HUDEP-2 (cell line): ENCODE measurements around the gene DCP1A.
A peak's percentile ranks its signal among the peaks of the same experiment; 100 is the strongest.
"Not testable (repeated sequence)": the region's sequence is repeated elsewhere in the genome, so short reads cannot be mapped to it uniquely, and the experiment has no call there.

Experiments
- DNase-seq, 76 experiments: peaks; one replicate each; lab custom pipeline; 2025; ENCODE audit not compliant: unreplicated experiment in 76 of 76; lab: John Stamatoyannopoulos, UW

DCP1A gene

DNA sequence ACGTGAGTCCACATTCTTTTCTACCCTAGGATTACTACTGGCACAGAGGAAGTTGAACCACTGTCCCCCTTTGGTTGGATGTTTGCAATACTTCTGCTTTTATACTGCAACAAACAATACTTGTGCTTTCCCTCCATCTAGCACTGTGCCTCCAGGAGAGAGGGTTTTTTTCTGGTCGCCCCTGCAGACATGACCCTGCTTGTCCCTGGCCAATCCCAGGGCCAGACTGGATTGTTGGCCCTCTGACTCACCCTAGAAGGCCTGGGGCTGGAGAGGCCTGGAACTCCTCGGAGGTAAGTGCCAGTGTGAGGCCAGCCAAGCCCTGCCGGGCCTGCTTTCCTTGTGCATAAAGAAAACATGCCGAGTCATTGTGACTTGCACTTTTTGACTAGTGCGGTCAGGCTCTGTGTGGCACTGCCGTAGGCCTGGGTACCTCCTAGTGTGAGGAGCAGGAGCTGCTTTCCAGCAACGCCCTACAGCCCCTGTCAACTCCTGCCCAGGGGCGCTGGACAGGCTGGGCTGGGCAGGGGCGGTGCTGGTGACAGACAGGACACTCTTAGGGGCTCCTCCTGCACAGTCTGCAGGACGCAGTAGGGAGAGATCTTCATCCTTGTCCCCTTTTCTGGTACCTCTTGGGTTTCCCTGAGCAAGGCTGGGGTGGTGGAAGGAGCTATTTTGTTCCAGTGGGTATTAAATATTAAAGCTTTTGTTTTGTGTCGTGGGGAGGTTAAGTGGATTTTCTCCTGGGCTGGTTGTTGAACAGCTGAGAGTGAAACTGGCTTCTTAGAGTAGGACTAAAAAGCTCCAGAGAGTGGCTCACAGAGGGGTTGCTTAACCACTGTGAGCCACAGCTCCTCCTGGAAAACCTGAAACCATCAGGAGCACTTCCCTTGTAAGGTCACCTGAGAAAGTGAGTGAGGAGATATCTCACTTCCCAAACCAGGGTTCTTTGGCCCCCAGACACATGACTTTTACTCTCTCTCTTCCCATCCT is 77.2 kb downstream of the DCP1A start:
- DNase-seq, result peak; percentile 21 to 96 (median 87)

DNA sequence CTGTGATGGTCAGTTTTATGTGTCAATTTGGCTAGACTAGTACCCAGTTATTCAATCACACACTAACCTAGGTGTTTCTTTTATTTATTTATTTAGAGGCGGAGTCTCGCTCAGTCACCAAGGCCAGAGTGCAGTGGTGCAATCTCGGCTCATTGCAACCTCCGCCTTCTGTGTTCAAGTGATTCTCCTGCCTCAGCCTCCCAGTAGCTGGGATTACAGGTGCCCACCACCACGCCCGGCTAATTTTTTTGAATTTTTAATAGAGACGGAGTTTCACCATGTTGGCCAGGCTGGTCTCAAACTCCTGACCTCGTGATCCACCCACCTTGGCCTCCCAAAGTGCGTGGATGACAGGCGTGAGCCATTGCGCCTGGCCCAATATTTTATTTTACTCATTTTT is 78.2 kb downstream of the DCP1A start:
- not testable (repeated sequence) for DNase-seq

DNA sequence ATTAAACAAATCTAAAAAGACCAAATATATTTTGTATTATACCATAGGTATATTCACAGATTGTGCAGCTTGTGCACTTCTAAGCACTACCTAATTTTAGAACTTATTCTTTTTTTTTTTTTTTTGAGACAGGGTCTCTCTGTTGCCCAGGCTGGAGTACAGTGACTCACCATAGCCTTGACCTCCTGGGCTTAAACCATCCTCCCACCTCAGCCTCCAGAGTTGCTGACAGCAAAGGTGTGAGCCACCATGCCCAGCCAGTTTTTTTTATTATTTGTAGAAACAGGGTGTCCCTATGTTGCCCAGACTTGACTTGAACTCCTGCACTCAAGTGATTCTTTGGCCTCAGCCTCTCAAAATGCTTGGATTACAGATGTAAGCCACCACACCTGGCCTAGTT is 79.6 kb downstream of the DCP1A start:
- DNase-seq, result no peak

DNA sequence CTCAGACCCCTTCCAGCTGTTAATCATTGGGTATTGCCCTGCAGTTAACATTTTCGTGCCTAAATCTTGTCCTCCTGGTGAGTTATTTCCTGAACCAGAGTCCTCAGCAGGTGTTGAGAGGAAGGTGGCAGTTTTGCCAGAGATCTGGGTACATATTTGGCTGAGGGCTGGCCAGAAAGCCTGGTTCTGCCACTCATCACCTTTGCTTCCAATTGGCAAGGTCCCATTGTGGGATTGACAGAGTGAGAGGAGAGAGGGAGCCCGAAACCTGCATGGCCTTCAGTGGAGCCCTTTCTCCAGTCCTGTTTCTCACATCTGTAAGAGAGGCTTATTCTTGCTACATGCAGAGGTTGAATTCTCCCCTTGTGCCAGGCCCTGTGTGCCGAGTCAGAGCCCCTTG is 82.6 kb downstream of the DCP1A start:
- DNase-seq, result no peak

DNA sequence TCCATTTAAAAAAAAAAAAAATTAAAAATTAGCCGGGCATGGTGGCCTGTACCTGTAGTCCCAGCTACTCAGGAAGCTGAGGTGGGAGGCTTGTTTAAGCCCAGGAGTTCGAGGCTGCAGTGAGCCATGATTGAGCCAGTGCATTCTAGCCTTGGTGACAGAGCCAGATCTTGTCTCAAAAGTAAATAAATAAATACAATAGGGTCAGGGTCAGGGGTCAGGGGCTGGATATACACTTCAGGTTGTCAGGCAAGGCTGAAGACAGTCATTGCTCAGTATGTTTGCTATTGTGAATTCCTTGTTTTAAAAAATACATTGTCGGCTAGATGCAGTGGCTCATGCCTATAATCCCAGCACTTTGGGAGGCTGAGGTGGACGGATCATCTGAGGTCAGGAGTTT is 83.4 kb downstream of the DCP1A start:
- no peak for DNase-seq

DNA sequence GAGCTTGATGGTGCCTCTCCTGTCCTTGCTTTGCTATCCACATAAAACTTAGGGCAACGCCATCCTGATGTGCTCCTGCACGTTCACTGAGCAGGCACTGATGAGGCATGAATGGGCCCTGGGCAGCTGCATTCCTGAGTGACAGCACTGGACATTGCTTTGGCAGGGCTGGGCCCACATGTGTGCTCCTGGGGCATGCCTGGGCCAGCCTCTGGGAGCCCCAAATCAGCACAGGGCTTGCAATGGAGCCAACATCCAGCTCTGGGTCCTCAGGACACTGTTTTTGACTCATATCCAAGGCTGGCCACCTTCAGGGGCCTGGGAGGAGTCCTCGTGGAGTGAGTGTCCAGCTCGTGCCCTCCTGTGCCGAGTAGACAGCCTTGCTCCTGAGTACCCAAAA is 85.6 kb downstream of the DCP1A start:
- no peak for DNase-seq

DNA sequence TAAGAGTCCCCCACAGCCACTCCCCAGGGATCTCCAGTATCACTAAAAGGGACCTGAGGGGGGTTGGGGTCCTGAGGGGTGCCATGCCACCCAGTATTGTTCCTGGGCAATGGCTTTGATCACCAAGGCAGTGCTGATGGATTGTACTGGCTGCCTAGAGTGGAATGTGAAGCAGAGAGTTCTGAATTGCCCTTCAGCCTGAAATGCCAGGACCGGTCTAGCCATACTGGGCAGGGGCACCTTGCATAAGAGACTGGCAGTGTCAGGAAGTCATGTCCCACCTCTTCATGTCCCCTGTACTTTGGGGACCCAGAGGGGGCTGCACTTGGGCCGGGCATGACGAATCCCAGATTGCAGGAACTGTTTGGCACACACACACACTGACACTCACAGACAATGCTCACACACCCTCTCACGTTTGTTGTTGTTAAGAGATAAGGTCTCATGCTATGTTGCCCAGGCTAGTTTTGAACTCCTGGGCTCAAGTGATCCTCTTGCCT is 87.0 kb downstream of the DCP1A start:
- no peak for DNase-seq

DNA sequence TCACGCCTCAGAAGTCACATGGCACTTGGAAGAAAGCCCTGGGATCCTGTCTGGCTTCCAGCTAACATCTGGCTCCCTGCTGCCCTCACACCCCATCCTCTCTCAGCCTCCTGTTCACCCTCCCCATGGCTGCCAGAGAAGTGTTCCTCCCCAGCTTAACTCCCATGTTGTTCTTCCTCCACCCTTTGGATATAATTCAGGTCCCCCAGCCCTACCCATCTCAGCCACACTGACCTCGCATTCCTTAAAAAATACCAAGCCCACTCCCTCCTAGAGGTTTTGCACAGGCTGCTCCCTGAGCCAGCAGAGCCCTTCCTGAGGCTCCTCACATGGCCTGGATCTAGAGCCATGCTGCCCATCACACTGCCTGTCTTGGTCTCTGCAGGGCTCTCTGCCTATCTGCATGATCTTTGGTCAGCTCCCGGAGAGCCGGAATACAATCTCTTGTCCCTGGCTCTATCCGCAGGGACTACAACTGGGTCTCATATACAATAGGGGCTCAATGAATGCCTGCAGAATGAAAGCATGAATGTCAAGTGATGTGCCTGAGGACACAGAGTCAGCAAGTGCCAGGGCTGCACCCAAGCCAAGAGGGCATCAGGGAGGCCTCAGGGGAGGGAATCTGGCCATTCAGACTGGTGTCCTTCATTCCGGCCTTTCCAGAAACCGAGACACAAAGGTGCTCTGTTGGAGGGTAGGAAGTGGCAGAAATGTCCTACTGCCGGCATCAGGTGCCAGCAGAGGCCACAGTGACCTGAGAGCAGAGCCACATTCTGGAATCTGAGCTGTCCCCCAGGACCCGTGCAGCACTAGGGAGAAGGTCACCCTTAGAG is 87.7 kb downstream of the DCP1A start:
- no peak for DNase-seq

DNA sequence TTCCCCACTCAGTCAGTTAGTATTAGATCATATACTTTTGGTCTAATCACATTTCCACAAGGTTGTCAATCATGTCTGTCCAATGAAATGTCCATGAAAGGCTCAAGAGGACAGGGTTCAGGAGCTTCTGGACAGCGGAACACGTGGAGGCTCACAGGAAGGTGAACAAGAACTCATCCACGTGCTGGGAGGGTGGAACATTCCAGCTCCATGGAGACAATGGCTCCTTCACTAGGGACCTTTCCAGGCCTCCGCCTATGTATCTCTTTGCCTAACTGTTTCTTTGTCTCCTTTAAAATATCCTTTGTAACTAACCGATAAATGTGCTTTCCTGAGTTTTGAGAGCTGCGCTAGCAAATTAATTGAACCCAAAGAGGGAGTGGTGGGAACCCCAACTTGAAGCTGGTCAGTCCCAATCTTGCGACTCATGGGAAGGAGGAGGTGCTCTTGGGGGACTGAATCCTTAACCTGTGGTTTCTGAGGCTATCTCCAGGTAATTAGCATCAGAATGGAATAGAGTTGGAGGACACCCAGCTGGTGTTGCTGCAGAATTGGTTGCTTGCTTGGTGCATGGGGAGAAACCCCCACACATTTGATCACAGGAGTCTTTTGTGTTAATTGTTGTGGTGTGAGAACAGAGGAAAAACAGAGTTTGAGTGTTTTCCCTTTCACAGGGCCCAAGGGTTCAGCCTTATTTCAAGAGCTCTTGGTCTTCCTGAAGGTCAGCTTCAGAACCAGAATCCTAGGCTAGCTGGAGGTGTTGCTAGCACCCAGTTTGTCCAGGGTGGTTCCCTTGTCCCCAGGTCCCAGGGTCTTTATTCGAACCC is 88.5 kb downstream of the DCP1A start:
- DNase-seq, result no peak

DNA sequence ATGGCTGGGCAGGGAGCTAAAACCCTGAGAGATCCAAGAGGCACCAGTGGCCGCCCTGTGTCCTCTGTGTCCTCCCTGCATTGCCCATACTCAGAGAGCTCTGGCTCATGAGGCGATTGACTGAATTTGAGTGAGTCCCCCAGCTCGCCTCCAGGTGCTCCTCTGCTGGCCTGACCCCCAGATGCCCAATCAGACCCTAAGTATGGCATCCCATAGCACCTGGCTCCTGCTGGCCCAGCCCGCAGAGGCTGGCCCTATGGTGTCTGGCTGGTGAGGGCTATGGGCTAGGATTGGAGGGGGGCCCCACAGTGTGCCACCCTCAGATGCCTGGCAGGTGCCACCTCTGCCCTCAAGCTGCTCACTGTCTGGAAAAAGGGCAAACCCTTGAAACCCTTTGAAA is 89.9 kb downstream of the DCP1A start:
- no peak for DNase-seq

DNA sequence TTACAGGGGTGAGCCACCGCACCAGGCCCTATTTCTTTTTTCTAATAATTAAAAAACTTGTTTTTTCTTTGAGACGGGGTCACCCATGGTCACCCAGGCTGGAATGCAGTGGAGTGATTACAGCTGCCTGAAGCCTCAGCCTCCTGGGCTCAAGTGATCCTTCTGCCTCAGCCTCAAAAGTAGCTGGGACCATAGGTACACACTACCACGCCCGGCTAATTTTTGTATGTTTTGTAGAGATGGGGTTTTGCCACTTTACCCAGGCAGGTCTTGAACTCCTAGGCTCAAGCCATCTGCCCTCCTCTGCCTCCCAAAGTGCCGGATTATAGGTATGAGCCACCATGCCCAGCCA is 90.7 kb downstream of the DCP1A start:
- no peak for DNase-seq

DNA sequence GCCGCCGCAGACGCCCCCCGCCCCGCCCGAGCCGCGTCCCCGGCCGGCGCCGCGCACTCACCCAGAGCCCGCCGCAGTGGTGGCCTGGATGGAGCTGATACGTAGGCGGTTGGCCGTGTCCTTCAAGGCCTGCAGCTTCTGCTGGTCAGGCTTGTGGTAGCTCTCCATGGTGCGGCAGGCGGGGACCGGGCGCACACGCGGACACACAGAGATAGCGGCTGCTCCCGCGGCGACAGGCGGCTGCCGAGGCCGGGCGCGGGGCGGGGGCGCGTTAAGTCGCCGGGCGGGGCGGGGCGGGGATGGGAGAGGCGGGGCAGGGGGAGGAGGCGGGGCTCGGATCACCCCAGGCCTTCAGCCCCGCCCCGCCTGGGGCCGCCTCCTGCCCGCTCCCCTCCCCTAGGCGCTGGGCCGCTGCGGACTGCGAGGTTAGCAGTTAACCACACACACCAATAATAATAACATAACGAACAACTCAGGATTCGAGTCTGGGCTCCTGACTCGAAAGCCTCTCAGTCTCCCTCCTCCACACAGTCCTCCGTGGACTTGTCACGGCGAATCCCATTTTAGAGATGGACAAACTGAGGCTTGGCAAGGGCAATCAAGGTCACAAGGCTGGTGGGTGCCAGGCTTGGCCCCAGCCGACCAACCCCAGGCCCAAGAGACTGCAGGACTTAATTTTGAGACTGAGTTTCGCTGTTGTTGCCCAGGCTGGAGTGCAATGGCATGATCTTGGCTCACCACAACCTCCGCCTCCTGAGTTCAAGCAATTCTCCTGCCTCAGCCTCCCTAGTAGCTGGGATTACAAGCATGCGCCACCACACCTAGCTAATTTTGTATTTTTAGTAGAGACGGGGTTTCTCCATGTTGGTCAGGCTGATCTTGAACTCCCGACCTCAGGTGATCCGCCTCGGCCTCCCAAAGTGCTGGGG is 91.3 kb downstream of the DCP1A start, which contains the start of gene TKT:
TKT (minus strand) TSS at position 248 of the 929 bp plus-strand sequence; CDS start at position 168, 80 bp downstream.
- peak in 74 of 76 experiments; percentile 39 to 92 (median 80) for DNase-seq

DNA sequence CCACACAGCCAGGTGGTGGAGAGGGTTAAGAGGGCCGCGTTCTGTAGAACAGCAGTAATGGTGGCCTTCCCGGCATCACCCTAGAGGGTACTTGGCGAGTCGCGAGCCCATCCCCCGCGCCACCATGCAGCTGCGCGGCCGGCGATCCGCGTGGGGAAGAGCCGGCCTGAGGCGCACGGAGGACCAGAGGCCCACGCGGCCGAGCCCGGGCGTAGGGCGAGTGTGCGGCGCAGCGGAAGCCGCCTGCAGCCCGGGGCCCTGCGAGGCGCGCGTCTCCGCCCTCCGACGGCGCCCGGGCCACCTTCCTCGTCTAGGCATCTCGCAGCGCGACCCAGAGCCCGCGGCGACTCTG is 91.9 kb downstream of the DCP1A start:
- peak in 3 of 76 experiments; percentile 12 to 60 (median 43) for DNase-seq

DNA sequence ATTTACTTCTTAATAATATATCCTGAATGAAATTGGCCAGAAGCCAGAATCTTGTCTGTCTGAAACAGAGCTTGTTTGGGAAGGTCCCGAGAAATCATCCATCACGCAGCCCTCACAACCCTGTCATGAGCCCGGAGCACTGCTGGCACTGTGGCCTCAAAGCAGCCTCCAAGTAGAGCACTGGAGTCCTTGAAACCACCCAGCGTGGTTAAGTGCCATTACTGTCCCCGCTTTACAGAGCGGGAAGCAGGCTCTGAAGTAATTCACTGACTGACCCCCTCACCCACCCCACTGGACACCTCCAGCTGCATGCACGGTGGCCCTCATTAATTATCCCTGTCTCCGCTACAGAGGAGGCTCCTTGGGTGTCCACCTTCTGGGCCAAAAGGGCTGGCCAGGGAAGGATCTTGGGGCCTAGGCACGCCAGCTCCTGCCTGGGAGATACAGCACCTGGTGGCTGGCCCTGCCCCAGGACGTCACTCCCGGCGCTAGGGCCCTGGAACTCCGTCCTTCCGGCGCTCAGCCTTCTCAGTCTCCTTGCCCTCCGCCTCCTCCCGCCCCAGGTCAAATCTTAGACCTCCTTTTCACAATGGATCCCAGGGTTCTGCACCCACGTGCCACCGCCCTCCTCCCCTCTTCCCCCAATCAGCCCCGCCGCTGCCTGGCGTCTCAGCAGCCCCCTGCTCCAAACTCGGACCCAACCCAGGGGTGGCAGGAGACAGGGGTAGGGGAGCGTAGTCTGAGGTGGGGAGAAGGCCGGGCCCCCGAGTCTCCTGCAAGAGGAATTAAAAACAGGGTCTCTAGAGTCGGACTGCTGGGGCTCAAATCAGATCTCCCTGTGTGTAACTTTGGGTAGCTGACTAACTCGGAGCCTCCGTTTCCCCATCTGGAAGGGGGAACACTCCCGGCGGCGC is 92.6 kb downstream of the DCP1A start:
- DNase-seq, result peak in 64 of 76 experiments; percentile 4 to 65 (median 42)

DNA sequence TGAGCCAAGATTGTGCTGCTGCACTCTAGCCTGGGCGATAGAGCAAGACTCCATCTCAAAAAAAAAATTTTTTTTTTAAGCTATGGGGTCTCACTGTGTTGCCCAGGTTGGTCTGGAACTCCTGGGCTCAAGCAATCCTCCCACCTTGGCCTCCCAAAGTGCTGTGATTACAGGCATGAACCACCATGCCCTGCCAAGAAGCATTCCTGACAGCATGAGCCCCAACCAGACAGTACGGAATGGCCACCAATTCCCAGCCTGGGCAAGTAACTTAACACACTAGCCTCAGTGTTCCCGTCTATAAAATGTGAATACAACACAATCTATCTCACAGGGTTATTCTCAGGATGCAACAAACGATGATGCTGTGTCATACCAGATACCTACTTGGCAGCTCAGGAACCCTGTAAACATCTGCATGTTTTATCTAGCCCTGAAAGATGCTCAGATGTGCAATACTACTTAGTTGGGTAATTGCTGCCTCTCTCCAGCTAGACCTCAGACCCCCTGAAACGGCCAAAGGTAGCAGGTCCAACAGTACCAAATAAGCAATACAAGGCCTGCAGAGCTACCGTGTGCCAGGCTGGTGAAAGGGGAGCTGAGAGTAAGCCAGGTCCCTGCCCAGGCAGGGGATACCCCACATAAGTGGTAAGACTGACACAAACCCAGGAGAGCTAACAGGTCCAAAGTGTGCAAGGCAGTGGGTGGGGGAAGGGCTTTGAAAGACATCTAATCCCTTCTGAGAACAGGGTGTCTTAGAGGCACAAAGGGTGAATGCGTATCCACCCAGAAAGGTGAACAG is 93.4 kb downstream of the DCP1A start:
- DNase-seq, result no peak

DNA sequence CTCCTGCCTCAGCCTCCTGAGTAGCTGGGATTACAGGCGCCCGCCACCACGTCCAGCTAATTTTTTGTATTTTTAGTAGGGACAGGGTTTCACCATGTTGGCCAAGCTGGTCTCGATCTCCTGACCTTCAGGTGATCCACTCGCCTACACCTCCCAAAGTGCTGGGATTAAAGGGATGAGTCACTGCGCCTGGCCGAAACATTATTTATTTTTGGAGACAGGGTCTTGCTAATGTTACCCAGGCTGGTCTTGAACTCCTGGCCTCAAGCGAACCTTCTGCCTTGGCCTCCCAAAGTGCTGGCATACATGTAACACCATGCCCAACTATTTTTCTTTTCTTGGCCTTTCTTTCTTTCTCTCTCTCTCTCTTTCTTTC is 94.4 kb downstream of the DCP1A start:
- not testable (repeated sequence) for DNase-seq

DNA sequence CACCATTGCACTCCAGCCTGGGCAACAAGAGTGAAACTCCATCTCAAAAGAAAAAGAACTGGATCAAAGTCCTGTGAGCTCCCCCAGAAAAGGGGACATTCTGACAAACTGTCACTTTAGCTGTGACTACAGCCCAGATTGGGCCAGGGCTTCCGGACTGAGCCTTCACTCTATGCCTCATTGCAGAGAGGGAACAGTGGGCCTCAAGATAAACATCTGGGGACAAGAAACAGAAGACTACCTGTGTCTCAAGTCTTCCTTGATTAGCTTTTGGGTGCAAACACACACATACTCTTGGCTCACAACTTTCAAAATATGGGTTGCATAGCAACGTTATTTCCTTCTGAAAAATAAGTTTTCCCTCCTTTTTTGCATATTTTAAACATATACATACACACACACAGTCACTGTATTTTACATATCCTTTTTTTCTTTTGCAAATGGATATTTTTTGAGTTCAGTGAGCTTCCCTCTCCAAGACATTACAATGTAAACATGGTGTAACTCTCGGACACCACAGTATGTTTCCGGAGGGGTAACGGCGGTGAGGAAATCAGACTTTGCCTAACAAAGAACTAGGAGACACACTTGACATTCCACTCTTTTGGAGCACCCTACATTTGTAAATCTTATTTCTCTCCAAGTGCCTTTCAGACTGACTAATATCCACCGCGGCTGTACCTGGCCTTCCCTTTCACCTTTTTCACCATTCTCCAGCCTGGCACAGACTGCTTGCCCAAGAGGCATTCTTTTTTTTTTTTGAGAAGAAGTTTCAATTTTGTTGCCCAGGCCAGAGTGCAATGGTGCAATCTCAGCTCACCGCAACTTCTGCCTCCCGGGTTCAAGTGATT is 95.0 kb downstream of the DCP1A start:
- no peak for DNase-seq
